ENCODE data around the gene RPL27A. TPM values are rescaled to one million over a fixed set of nuclear protein-coding genes. Genes with fewer than 3 reads are reported as not detected.

The RPL27A gene
- total and polyA plus RNA-seq, 2 of the 8 experiments (the other 6 are each of a cell fraction or from before 2014, with no cell fraction given): 1,756 to 1,777 TPM

GRCh38 chr11:8676458-8676857, 6.1 kb upstream of the RPL27A start:
- no peak overlapping the region for H4K5ac ChIP-seq (ENCODE audit: insufficient read length, low read depth, low read length)
- no peaks in the 10 kb centered on the region; a peak in 1 of 8 replicates for H3K36me3 ChIP-seq (ENCODE audit: control insufficient read depth in 2 of 4, insufficient read depth in 4 of 4, low read length in 3 of 4)
- no peak overlapping the region for H3K9ac ChIP-seq (replicated peaks in 1 of 4; ENCODE audit: extremely low read depth in 1 of 4, low read depth in 3 of 4, low read length in 3 of 4)
- no peak overlapping the region for H2BK5ac ChIP-seq (ENCODE audit: low read depth, low read length)
- ChIA-PET CTCF (ENCODE audit: partially characterized antibody) (no interaction called here), POLR2A (ENCODE audit: partially characterized antibody) (interaction anchor here (0.8 to 3.7 kb wide), 2 partner anchors 10 to 12 kb away, joined by 3 to 30 read pairs; no protein-coding TSS in a partner anchor)
- no peaks in the 10 kb centered on the region for H3K27me3 ChIP-seq (replicated peaks in 1 of 4; ENCODE audit: control insufficient read depth in 3 of 4, extremely low read depth in 1 of 4, insufficient read depth in 3 of 4, low read length in 3 of 4)
- no peak overlapping the region for H4K8ac ChIP-seq (ENCODE audit: extremely low read depth, insufficient read depth, low read length)
- no peak overlapping the region; the same call in 1 of the 2 replicates for H3K27ac ChIP-seq (ENCODE audit: low read depth, low read length)
- H4K20me1 ChIP-seq (replicated peaks in 1 of 2; ENCODE audit: control insufficient read depth in 1 of 2, insufficient read depth in 2 of 2, low read length in 2 of 2): no peaks in the 10 kb centered on the region
- 72% methylated on average over 1 of the region's 1 CpG; no CpG with 5 or more reads in 1 of the 2 experiments for WGBS, 2 experiments (ENCODE audit: extremely low coverage in 1 of 2, insufficient coverage in 1 of 2, insufficient read length in 1 of 2, insufficient replicate concordance in 2 of 2, low coverage in 1 of 2, low lambda C conversion rate in 2 of 2, missing lambda C conversion rate in 1 of 2)
- H3K79me1 ChIP-seq (ENCODE audit: low read depth, low read length): no peaks in the 10 kb centered on the region
- H3K4ac ChIP-seq (replicated peaks; ENCODE audit: insufficient read length, low read depth, low read length): no peak overlapping the region
- H3K79me2 ChIP-seq (ENCODE audit: control insufficient read depth in 1 of 2, insufficient read depth in 2 of 2, low read length in 2 of 2): peaks cover 0 to 2% of the 10 kb centered on the region in 2 experiments; a peak in 2 of 4 replicates
- no peak overlapping the region for H2BK120ac ChIP-seq (replicated peaks; ENCODE audit: low read depth, low read length)
- H3K14ac ChIP-seq (ENCODE audit: insufficient read length): no peak overlapping the region
- H3K4me1 ChIP-seq (replicated peaks in 1 of 4; ENCODE audit: control insufficient read depth in 3 of 4, insufficient read depth in 4 of 4, low read length in 3 of 4): peaks cover 8 to 14% (median 10%) of the 10 kb centered on the region in 4 experiments; a peak in 6 of 7 replicates
- no peak overlapping the region for H2BK12ac ChIP-seq (ENCODE audit: low read depth, low read length)
- DNase-seq (ENCODE audit: low read depth in 1 of 2, low spot score in 2 of 2) (no peak), FAIRE-seq (no peak)
- 0 out of 2 replicates have a peak overlapping the region, but pooled peaks have one; percentile 6 for H2AFZ ChIP-seq (ENCODE audit: low read length)
- H2BK15ac ChIP-seq (ENCODE audit: low read length): no peak overlapping the region
- no peaks in the 10 kb centered on the region for H3K9me3 ChIP-seq (ENCODE audit: insufficient read depth in 2 of 2, low read depth in 1 of 2, low read length in 1 of 2)
- TF ChIP-seq HDAC2 (IDR thresholded peaks at IDR 0.05; ENCODE audit: borderline replicate concordance in 1 of 2, low read depth in 2 of 2, low read length in 2 of 2): no peak
- TF ChIP-seq CTBP2 (IDR thresholded peaks at IDR 0.05; ENCODE audit: borderline replicate concordance, insufficient read depth, insufficient read length, low read length): no peak
- TF ChIP-seq CREB1 (IDR thresholded peaks at IDR 0.05): no peak
- no peak overlapping the region for H4K91ac ChIP-seq (replicated peaks; ENCODE audit: insufficient read length, low read length)
- peak overlapping the region in 1 of 4 experiments; percentile 1; a peak in 1 of 8 replicates for H3K4me3 ChIP-seq (ENCODE audit: extremely low read depth in 1 of 4, insufficient read depth in 2 of 4, low read depth in 3 of 4, low read length in 4 of 4)
- no peaks in the 10 kb centered on the region for H3K23me2 ChIP-seq (ENCODE audit: low read depth, low read length)
- H2AK5ac ChIP-seq (ENCODE audit: low read depth, low read length): no peak overlapping the region
- H3K4me2 ChIP-seq (ENCODE audit: insufficient read depth in 1 of 2, low read depth in 2 of 2, low read length in 2 of 2): peak overlapping the region; percentile 13 to 33; a peak in 2 of 4 replicates
- H3K23ac ChIP-seq (ENCODE audit: insufficient read length): no peak overlapping the region
- no peak overlapping the region for H3K18ac ChIP-seq (ENCODE audit: extremely low read depth, low read length)
- H2BK20ac ChIP-seq (ENCODE audit: low read length): no peak overlapping the region
- no peak overlapping the region for H3K56ac ChIP-seq (replicated peaks; ENCODE audit: insufficient read length, low read depth, low read length)

Measured in H1 (cell line).